Panc1 (cell line): ENCODE results near the gene FEN1. TPM values are rescaled to one million over a fixed set of nuclear protein-coding genes. Genes with fewer than 3 reads are reported as not detected.

Experiments used
- ATAC-seq: fragments of 200-7000 bp; cut with Tn5 transposase; 2 replicates; pipeline ENCODE4 v1.9.1; 2020; ENCODE audit warnings: mild to moderate bottlenecking, moderate library complexity
- BruUV-seq: library from RNA; stranded (reverse); fragments of 400-500 nt; replicated peaks from 2 replicates; lab custom pipeline; 2021; lab: Mats Ljungman, UMichigan
- CTCF ChIA-PET: fragments of 300-600 bp; sonication (Branson Sonifier 250); formaldehyde crosslinking; loops from one replicate; lab custom pipeline; 2022; ENCODE audit warnings: antibody characterized with exemption; lab: Charles Lee
- POLR2A ChIA-PET: fragments of 300-600 bp; sonication (Branson Sonifier 250); formaldehyde crosslinking; loops from one replicate; lab custom pipeline; 2022; ENCODE audit warnings: antibody characterized with exemption; lab: Charles Lee
- DNase-seq: peaks from one replicate; pipeline ENCODE4 v3.0.0-alpha.2; 2010; ENCODE audit warnings: low read depth, low spot score
- H3K27ac ChIP-seq: 2 replicates; pipeline ENCODE4 v1.5.1; 2011; ENCODE audit warnings: mild to moderate bottlenecking, low read length, inconsistent platforms
- H3K27me3 ChIP-seq: fragments of 200-500 bp; sonication (Bioruptor generic); 2 replicates; pipeline ENCODE4 v1.6.0; 2014; ENCODE audit warnings: low read length, inconsistent platforms; ENCODE audit not compliant: control insufficient read depth, insufficient read depth
- H3K36me3 ChIP-seq: fragments of 200-500 bp; sonication (Bioruptor generic); 2 replicates; pipeline ENCODE4 v1.5.1; 2014; ENCODE audit warnings: inconsistent platforms, mild to moderate bottlenecking, low read length, moderate library complexity; ENCODE audit not compliant: control insufficient read depth, insufficient read depth
- H3K4me1 ChIP-seq: 2 replicates; pipeline ENCODE4 v1.5.1; 2011; ENCODE audit warnings: inconsistent platforms, mild to moderate bottlenecking, low read length, moderate library complexity; ENCODE audit not compliant: control insufficient read depth, insufficient read depth
- H3K4me3 ChIP-seq, 2 experiments: 2 replicates each; pipeline ENCODE4 v1.5.1; 2011 to 2012; ENCODE audit warnings: low read depth in 2 of 2, low read length in 2 of 2, mild to moderate bottlenecking in 2 of 2, inconsistent platforms in 1 of 2, moderate library complexity in 1 of 2
- H3K9me3 ChIP-seq: fragments of 200-500 bp; sonication (Bioruptor generic); 2 replicates; pipeline ENCODE4 v1.5.1; 2014; ENCODE audit warnings: low read depth, mild to moderate bottlenecking, inconsistent platforms, low read length, moderate library complexity; ENCODE audit not compliant: control insufficient read depth, insufficient read depth
- CTCF ChIP-seq: fragments of 450-650 bp; IDR thresholded peaks from 2 replicates; pipeline ENCODE4 v1.5.1; 2017; ENCODE audit warnings: mild to moderate bottlenecking
- POLR2AphosphoS5 ChIP-seq: IDR thresholded peaks from 2 replicates; pipeline ENCODE4 v1.6.1; 2012; ENCODE audit warnings: mild to moderate bottlenecking, low read depth, low read length, moderate library complexity
- REST ChIP-seq, 2 experiments: IDR thresholded peaks; 2 replicates each; pipeline ENCODE4 v1.6.1; 2011 to 2012; ENCODE audit warnings: low read depth in 2 of 2, control low read depth in 1 of 2, low read length in 1 of 2, mild to moderate bottlenecking in 1 of 2, moderate library complexity in 1 of 2; ENCODE audit not compliant: insufficient read depth in 1 of 2
- SIN3A ChIP-seq: IDR thresholded peaks from 2 replicates; pipeline ENCODE4 v1.6.1; 2012; ENCODE audit warnings: low read depth, mild to moderate bottlenecking, low read length, moderate library complexity, borderline replicate concordance; ENCODE audit not compliant: insufficient read depth
- TCF7L2 ChIP-seq: IDR thresholded peaks from 2 replicates; pipeline ENCODE4 v1.6.1; 2011; ENCODE audit warnings: mild to moderate bottlenecking, low read depth, low read length, inconsistent platforms
- in situ Hi-C: cut with HindIII; loops from 2 replicates; pipeline ENCODE4 v1.10.0; 2016; ENCODE audit warnings: low sequenced_read_pairs, low pct_unique_long_range_greater_than_20kb
- intact Hi-C: fragments of 100-400 bp; cut with micrococcal nuclease; formaldehyde crosslinking; loops from one replicate; pipeline ENCODE4 v1.10.0; 2022; ENCODE audit not compliant: unreplicated experiment
- total RNA-seq: library from RNA; stranded (reverse); gene quantifications from one replicate; pipeline ENCODE4 v1.2.1, GENCODE V29; 2021; ENCODE audit not compliant: unreplicated experiment

Gene FEN1
- total RNA-seq, 1 experiment from 2014 or later: 67.6 TPM

DNA sequence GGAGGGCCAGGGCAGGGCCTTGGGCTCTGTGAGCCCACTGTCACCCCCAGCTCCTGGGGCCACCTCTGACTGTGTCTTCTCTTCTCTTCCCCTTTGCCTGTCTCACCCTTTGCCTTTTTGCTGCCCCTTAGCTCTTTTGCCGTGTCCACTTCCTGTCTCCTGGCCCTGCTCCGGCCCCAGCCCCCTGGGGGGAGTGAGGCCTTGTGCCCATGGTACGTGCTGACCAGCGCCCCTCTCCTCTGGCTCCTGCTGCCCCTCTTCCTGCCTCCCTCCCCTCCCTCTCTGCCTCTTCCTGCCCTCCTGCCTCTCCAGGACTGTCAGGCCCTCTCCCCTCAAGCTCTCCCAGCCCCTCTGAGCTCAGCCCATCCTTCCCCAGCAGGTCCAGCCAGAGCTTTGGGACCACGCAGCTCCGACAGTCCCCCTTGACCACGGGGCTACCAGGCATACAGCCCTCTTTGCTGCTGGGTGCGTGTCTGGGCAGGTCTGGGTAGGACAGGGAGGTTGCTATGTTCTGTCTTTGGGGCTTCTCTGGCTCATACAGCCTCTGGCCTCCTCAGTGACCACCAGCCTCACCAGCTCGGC, 12.0 kb upstream of the FEN1 start:
- no peak for ATAC-seq
- no peak for DNase-seq
- Histone ChIP-seq H3K27me3 (no peaks in the 10 kb centered on the region), H3K4me1 (no peaks in the 10 kb centered on the region), H3K27ac (no peak overlapping the region), H3K36me3 (no peaks in the 10 kb centered on the region), H3K9me3 (no peaks in the 10 kb centered on the region), H3K4me3 (no peak overlapping the region)
- CTCF ChIA-PET: no interaction called here
- intact Hi-C loops (no loop called here), in situ Hi-C loops (no loop called here)
- TF ChIP-seq POLR2AphosphoS5: no peak
- no peak for TF ChIP-seq TCF7L2
- TF ChIP-seq REST (IDR thresholded peaks at IDR 0.05; ENCODE audit: insufficient read depth in 1 of 2, low read depth in 2 of 2, low read length in 1 of 2): no peak
- no peak for TF ChIP-seq SIN3A
- no peak for TF ChIP-seq CTCF
- POLR2A ChIA-PET: interaction anchor here (0.6 kb wide), 1 partner anchor 35 kb away, joined by 3 read pairs; no protein-coding TSS in a partner anchor
- no TSS peak for BruUV-seq

DNA sequence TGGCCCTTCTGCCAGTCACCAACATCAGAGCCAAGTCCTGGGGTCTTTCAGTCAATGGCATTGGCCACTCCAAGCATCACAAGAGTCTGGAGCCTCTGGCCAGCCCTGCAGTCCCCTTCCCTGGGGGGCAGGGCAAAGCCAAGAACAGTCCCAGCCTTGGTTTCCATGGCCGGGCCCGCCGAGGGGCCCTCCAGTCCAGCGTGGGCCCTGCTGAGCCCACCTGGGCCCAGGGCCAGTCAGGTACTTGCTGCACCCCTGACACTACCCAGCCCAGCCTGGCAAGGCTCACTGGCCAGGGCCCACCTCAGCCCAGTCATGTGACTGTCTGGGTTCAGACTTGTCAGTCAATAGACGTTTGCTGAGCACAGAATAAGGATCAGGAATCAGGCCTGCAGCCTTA, 11.1 kb upstream of the FEN1 start:
- intact Hi-C loops: no loop called here
- no peak overlapping the region for H3K27ac ChIP-seq
- no peaks in the 10 kb centered on the region for H3K9me3 ChIP-seq
- CTCF ChIA-PET: no interaction called here
- no TSS peak for BruUV-seq
- H3K4me3 ChIP-seq: no peak overlapping the region
- H3K36me3 ChIP-seq: no peaks in the 10 kb centered on the region
- in situ Hi-C loops: no loop called here
- no peak for TF ChIP-seq POLR2AphosphoS5
- no peak for TF ChIP-seq CTCF
- no peak for TF ChIP-seq SIN3A
- no peak for TF ChIP-seq TCF7L2
- no peak for TF ChIP-seq REST (IDR thresholded peaks at IDR 0.05; ENCODE audit: insufficient read depth in 1 of 2, low read depth in 2 of 2, low read length in 1 of 2)
- no peaks in the 10 kb centered on the region for H3K27me3 ChIP-seq
- H3K4me1 ChIP-seq: no peaks in the 10 kb centered on the region
- no peak for ATAC-seq
- DNase-seq: no peak
- POLR2A ChIA-PET: no interaction called here
